Non-pigmented ciliary epithelial cell (primary cell): ENCODE data around the gene AKAIN1.

Experiments
- DNase-seq: peaks from one replicate; pipeline ENCODE4 v3.0.0-alpha.2; 2010; ENCODE audit warnings: low read depth

Gene AKAIN1

DNA sequence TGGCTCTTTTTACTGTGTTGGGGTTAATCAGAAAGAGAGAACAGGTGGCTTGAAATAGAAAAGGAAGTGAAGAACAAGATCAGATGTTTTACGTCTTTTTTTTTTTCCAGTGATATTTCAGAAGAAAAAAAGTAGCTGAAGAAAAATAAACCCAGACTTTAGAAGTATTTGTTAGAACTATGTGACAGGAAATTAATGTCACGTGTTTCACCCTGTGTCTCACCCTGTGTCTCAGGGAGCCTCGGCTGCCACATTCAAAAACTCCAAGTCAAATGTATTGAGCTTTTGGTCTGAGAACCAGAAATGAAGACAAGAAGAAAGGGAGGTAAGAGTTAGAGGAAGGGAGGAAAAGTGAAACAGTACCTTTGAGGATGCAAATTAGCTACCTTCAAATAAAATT, 38.0 kb downstream of the AKAIN1 start:
- DNase-seq, result no peak

DNA sequence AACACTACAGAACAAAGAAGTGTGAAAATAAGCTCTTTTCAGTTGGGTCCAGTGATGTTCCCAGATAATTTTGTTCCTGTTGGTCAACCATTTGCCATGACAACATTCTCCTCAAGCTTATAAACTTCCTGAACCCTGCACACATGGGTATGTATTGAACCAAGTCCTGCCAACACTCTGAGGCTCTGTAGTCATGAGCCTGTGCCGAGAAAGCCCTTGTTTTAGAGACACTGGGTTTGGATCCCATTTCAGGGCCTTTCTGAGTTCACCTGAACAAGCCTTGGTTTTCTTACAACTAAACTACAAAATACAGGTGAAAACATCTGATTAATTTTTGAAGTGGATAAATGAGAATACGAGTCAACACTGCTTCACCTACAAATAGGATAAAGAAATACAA, 38.5 kb downstream of the AKAIN1 start:
- DNase-seq, result no peak

- DNase-seq, result no peak
Measured at GRCh38 chr18:5158172-5158571, 38.9 kb downstream of the AKAIN1 start.

- no peak for DNase-seq
Measured at GRCh38 chr18:5155907-5156287, 41.2 kb downstream of the AKAIN1 start.

- DNase-seq, result no peak
Measured at GRCh38 chr18:5155218-5155906, 41.7 kb downstream of the AKAIN1 start.

GRCh38 chr18:5152343-5153020, 44.6 kb downstream of the AKAIN1 start:
- DNase-seq, result no peak

DNA sequence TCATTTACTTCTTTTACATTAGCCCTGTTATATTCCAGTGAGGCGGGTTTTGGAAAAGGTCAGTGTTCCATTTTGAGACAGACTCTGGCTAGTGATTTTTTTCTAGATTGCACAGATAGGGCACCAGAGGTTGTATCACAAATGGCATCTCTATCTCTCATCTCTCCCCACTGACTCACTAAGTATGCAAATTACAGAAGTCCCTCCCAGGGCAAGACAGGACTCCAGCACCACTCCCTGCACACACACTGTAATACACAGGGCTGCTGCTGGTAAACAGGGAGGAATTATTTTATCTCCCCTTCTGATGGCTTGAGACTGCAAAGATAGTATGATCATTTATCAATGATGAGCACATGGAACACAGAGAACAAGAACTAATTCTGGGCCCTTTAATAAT, 46.2 kb downstream of the AKAIN1 start:
- DNase-seq, result no peak

DNA sequence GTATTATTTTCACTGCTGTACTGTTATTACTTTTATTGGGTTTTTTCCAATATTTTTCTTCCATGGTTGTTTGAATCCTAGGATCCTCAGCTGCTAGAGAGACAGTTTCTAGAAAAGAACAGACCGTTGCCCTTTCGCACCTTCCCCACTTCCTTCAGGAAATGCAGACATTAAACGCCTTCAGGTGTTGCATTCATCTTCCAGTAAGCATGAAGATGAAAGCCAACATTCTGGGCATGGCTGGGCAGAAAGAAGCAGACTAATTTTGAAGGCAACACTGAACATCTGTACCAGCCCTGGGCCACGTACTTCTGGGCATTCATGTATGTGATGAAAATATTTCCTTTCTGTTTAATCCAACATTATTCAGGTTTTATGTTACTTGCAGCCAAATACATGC, 51.0 kb downstream of the AKAIN1 start:
- DNase-seq, result no peak

DNA sequence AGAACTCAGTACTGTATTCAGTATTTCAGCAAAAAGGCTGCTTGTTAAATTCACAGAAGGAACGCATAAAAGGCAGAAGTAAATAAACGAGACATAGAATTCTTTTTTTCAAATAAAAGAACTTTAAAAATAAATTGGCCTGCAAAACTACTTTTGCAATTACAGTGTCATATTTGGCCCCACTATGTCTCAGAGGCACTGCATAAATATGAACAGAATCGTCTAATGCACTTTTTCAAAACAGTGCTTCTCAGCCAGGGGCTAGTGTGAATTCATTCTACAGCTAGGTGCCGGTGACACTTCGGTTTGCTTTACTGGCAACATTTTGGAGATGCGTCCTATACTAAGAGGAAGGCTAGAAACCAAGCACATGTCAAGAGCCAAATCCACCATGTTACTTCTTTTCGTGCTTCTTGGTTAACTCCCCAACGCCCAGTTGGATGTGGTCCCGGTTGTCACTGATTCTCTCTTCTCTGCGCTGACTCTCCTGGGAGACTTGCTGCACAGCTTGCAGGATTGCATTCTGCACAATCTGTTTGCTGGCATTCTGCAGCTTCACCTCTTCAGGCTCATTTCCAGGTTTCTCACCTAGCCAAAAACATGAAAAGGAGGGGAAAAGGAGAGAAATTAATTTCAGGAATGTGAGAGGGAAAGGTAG, 51.8 kb downstream of the AKAIN1 start:
- DNase-seq, result no peak

DNA sequence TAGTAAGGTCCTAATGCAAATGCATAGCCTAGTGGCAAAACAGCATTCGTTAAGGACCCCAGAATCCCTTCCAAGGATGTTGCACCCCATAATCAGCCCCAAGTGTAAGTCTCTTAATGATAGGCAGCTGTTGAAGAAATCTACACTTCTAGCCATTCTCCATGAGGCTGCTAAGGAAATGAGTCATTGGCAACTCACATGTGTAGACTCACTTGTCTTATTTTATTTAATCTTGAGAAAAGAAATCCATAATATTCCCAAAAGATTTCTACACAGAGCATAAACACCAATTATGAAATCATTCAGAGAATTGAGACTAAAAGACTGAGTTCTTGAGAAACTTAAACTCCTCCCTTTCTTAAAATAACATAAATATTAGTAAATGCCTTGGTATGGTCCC, 52.4 kb downstream of the AKAIN1 start:
- no peak for DNase-seq

DNA sequence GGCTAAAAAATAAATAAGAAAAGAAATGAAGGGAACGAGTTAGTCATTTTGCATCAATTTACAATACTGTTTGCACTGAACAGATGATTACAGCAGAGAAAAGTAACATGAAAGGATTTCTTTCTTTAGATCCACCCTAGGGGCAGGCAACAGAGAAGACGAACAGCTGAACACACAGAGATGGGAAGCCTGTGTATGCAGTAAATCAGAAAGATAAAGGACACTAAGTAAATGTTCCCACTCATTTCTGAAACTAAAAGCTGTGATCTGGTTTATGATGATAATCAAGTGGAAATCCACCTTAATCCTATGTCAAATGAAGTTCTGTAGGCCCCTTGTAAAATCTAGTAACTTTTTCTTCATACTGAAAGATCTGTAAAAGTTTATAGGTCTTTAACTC, 54.2 kb downstream of the AKAIN1 start:
- DNase-seq, result no peak

GRCh38 chr18:5142131-5142530, 54.9 kb downstream of the AKAIN1 start:
- DNase-seq, result no peak

DNA sequence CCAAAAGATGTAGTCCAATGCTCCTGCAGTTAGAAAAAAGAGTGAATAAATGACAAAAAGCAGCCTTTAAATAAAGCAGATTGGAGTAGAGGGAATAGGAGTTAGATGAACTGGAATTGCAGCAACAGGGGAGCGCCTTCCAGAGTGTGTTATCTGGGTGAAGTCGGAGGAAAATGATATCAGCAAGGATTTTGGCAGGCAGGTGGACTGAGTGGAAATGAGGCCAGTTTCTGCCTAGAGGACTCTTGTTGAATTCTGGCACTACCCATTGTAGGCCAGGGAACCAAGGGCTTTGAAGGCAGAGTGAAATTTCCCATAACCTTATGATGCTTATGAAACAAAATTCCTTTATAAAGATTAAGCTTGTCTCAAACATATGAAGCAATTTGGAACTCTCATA, 59.8 kb downstream of the AKAIN1 start:
- DNase-seq, result no peak

DNA sequence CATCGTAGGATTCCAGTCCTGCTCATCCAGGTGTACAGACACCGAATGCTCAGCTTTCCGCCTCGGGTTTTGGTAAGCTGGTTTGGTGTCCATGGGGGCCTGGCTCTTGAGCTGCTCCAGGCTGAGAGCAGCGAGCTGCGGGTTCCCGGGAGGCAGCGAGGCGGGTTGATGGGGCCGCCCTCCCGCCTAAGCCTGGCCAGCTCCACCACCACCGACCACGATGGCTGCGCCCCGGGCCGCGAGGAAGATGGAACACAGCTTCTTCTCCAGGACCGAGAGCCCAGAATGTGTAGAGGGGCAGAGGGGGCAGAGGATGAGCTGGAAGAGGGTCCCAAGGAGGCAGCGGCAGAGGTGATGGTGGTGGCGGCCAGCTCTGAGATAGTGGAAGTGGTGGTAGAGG, 64.1 kb downstream of the AKAIN1 start:
- DNase-seq, result no peak

- DNase-seq, result no peak
Measured at GRCh38 chr18:5122272-5122671, 74.8 kb downstream of the AKAIN1 start.

DNA sequence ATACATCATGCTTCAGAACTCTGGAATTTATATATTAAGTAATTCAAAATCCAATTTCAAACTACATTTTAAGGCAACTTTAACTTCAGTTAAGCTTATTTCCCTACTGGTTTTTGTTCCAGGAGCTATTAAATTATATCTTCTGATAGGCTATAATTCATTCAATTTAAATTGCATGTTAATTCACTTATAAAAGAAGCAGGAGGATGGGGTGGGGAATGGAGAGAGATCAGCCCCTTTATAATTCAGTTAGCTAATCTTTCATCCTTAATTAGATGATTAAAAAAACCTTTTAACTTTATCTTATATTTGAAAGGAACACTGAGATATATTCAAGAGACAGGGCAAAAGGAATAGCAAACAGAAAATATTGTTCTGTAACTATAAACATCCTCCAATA, 86.8 kb downstream of the AKAIN1 start:
- DNase-seq, result no peak

DNA sequence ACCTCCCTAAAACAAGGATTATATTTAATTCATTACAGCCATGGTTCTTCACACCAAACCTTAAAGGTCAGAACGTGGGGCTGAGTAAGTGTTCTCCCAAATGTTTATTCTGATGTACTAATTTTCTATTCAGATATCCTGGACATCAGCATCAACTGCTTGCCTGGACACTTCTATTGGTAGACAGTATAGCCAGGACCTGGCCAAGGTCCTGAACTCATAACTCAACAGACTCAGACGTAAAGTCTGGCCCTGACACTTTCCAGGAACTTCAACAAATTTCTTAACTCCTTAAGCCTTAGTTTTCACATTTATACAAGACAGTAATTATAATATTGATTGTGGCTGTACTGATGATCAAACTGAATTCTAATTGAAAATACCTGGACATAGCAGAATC, 89.1 kb downstream of the AKAIN1 start:
- no peak for DNase-seq

GRCh38 chr18:5106730-5107129, 90.3 kb downstream of the AKAIN1 start:
- no peak for DNase-seq

- no peak for DNase-seq
Measured at GRCh38 chr18:5104246-5104645, 92.8 kb downstream of the AKAIN1 start.

- DNase-seq, result no peak
Measured at GRCh38 chr18:5103693-5104092, 93.4 kb downstream of the AKAIN1 start.

DNA sequence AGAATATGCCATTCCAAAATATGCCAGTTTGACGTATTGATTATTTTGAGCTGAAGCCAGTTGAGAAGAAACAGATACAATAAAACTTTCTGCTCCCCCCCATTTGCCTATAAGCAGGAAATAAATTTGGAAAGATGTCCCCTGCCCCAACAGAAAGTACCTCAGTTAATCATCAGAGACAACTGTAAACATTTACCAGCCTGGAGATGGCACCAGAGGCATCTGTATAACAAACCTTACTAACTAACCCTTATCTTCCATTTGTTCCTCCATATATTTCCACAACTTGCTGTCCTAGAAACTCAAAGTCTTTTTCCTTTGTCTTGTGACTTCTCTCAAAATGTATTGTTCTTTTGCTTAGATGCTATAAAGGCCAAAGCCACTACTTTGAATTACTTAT, 93.8 kb downstream of the AKAIN1 start:
- DNase-seq, result no peak

DNA sequence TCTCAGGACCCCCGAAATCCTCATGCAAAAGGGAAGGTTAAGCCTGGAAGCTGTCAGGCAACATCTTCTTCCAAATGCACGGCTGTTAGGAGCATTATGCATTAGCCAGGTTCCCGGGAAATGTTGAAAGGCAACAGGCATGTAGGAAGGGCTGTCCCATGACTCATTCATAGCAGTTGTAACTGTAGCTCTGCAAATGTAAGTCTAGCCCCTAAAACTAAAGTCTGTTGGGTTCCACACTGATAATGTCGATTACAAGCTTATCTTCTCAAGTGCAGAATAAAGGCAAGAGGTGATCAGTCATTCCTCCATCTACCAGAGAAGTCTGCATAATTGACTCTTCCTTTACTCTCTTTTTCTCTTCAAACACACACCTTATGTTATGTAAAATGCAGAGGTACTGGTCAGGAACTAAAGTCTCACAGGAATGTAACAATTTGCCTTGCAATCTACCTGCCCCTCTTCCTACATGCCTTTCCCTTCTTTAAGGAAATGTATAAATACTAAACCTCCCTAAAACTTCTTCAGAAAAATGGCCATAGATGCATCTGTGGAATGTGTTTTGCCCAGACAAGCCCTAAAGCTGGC, 99.8 kb downstream of the AKAIN1 start:
- no peak for DNase-seq

GRCh38 chr18:5095239-5095638, 101.8 kb downstream of the AKAIN1 start:
- DNase-seq, result no peak
